ENCODE results near the gene ENOX1.

DNA sequence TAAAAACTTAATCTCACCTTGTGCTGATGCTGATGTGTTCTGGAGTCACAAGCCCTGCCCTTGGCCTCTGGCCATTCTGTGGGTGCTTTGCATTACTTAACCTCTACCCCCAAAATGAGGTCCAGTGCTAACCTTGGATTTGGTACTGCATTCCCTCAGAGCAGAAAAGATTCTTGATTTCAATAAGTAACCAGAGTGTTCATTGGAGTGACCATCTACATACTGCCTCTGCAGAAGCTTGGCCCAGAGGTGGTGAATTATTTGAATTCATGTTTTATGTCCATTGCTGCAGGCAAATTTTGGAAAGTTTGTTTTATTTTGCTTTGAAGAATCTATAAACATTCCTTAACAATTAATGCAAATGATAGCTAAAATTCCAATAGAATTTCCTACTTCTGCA lies 7.6 kb upstream of the ENOX1 start:
- TF ChIP-seq CTCF (optimal IDR thresholded peaks at IDR 0.05 in 1 of 3, IDR thresholded peaks at IDR 0.05 in 1 of 3, conservative IDR thresholded peaks at IDR 0.05 in 1 of 3; ENCODE audit: extremely low read depth in 1 of 3, insufficient read depth in 2 of 3, low read length in 3 of 3) (no peak), EZH2 (IDR thresholded peaks at IDR 0.05; ENCODE audit: low read length) (no peak)

All from keratinocyte (primary cell).